ENCODE results near the gene FBXO46.

- TF ChIP-seq, protein P1, sequence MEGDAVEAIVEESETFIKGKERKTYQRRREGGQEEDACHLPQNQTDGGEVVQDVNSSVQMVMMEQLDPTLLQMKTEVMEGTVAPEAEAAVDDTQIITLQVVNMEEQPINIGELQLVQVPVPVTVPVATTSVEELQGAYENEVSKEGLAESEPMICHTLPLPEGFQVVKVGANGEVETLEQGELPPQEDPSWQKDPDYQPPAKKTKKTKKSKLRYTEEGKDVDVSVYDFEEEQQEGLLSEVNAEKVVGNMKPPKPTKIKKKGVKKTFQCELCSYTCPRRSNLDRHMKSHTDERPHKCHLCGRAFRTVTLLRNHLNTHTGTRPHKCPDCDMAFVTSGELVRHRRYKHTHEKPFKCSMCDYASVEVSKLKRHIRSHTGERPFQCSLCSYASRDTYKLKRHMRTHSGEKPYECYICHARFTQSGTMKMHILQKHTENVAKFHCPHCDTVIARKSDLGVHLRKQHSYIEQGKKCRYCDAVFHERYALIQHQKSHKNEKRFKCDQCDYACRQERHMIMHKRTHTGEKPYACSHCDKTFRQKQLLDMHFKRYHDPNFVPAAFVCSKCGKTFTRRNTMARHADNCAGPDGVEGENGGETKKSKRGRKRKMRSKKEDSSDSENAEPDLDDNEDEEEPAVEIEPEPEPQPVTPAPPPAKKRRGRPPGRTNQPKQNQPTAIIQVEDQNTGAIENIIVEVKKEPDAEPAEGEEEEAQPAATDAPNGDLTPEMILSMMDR (conservative IDR thresholded peaks at IDR 0.05; ENCODE audit: low read length), result no peak
- no peak for TF ChIP-seq EZH2phosphoT487 (IDR thresholded peaks at IDR 0.05; ENCODE audit: borderline replicate concordance, low read depth, low read length)
Observed at GRCh38 chr19:45713141-45713540, 17.6 kb downstream of the FBXO46 start.
